ENCODE results near the gene SLC26A9. TPM values are rescaled to one million over a fixed set of nuclear protein-coding genes. Genes with fewer than 3 reads are reported as not detected.

The SLC26A9 gene
- total and polyA plus RNA-seq, 2 donors (not counting 1 experiment from before 2014, with no cell fraction given): not detected

GRCh38 chr1:205915354-205915990 lies 27.8 kb downstream of the SLC26A9 start:
- DNase-seq (ENCODE audit: low read depth in 2 of 2): no peak
- Histone ChIP-seq H4K20me1 (ENCODE audit: control insufficient read depth, extremely low read depth, insufficient read depth, low read length) (no peaks in the 10 kb centered on the region), H3K4me3 (replicated peaks in 1 of 4; ENCODE audit: control extremely low read depth in 1 of 4, insufficient read depth in 1 of 4, low read depth in 3 of 4, low read length in 4 of 4) (no peak overlapping the region), H3K4me1 (ENCODE audit: control insufficient read depth, extremely low read depth, insufficient read depth, low read length) (no peaks in the 10 kb centered on the region), H3K27me3 (ENCODE audit: control insufficient read depth, insufficient read depth, low read length) (no peaks in the 10 kb centered on the region), H3K9me3 (ENCODE audit: control insufficient read depth, insufficient read depth, low read depth, low read length) (no peaks in the 10 kb centered on the region), H2AFZ (ENCODE audit: low read length) (no peak overlapping the region), H3K27ac (ENCODE audit: insufficient read depth, low read length) (no peak overlapping the region), H3K9ac (ENCODE audit: insufficient read depth, low read length) (no peak overlapping the region), H3K4me2 (ENCODE audit: extremely low read depth, insufficient read depth, low read length) (no peak overlapping the region), H3K36me3 (ENCODE audit: control insufficient read depth, insufficient read depth, low read length) (no peaks in the 10 kb centered on the region), H3K79me2 (ENCODE audit: control insufficient read depth, insufficient read depth, low read length) (no peaks in the 10 kb centered on the region)
- TF ChIP-seq CTCF (conservative IDR thresholded peaks at IDR 0.05 in 1 of 2, IDR thresholded peaks at IDR 0.05 in 1 of 2; ENCODE audit: low read depth in 1 of 2, low read length in 2 of 2) (no peak), EZH2 (IDR thresholded peaks at IDR 0.05; ENCODE audit: low read length, missing control alignments) (no peak)

- Histone ChIP-seq H3K4me3 (replicated peaks in 1 of 4; ENCODE audit: control extremely low read depth in 1 of 4, insufficient read depth in 1 of 4, low read depth in 3 of 4, low read length in 4 of 4) (no peak overlapping the region), H3K9me3 (ENCODE audit: control insufficient read depth, insufficient read depth, low read depth, low read length) (no peaks in the 10 kb centered on the region), H3K9ac (ENCODE audit: insufficient read depth, low read length) (no peak overlapping the region), H4K20me1 (ENCODE audit: control insufficient read depth, extremely low read depth, insufficient read depth, low read length) (no peaks in the 10 kb centered on the region), H3K36me3 (ENCODE audit: control insufficient read depth, insufficient read depth, low read length) (no peaks in the 10 kb centered on the region), H2AFZ (ENCODE audit: low read length) (no peak overlapping the region), H3K27ac (ENCODE audit: insufficient read depth, low read length) (no peak overlapping the region), H3K4me1 (ENCODE audit: control insufficient read depth, extremely low read depth, insufficient read depth, low read length) (no peaks in the 10 kb centered on the region), H3K79me2 (ENCODE audit: control insufficient read depth, insufficient read depth, low read length) (no peaks in the 10 kb centered on the region), H3K27me3 (ENCODE audit: control insufficient read depth, insufficient read depth, low read length) (no peaks in the 10 kb centered on the region), H3K4me2 (ENCODE audit: extremely low read depth, insufficient read depth, low read length) (no peak overlapping the region)
- no peak for TF ChIP-seq EZH2 (IDR thresholded peaks at IDR 0.05; ENCODE audit: low read length, missing control alignments)
- TF ChIP-seq CTCF (conservative IDR thresholded peaks at IDR 0.05 in 1 of 2, IDR thresholded peaks at IDR 0.05 in 1 of 2; ENCODE audit: low read depth in 1 of 2, low read length in 2 of 2): no peak
- no peak for DNase-seq (ENCODE audit: low read depth in 2 of 2)
Observed at GRCh38 chr1:205914730-205915129, 28.5 kb downstream of the SLC26A9 start.

GRCh38 chr1:205914155-205914507 lies 29.1 kb downstream of the SLC26A9 start:
- TF ChIP-seq CTCF (conservative IDR thresholded peaks at IDR 0.05 in 1 of 2, IDR thresholded peaks at IDR 0.05 in 1 of 2; ENCODE audit: low read depth in 1 of 2, low read length in 2 of 2) (no peak), EZH2 (IDR thresholded peaks at IDR 0.05; ENCODE audit: low read length, missing control alignments) (no peak)
- no peaks in the 10 kb centered on the region for H4K20me1 ChIP-seq (ENCODE audit: control insufficient read depth, extremely low read depth, insufficient read depth, low read length)
- no peaks in the 10 kb centered on the region for H3K27me3 ChIP-seq (ENCODE audit: control insufficient read depth, insufficient read depth, low read length)
- no peak overlapping the region for H3K4me2 ChIP-seq (ENCODE audit: extremely low read depth, insufficient read depth, low read length)
- no peak for DNase-seq (ENCODE audit: low read depth in 2 of 2)
- H3K9me3 ChIP-seq (ENCODE audit: control insufficient read depth, insufficient read depth, low read depth, low read length): no peaks in the 10 kb centered on the region
- no peaks in the 10 kb centered on the region for H3K36me3 ChIP-seq (ENCODE audit: control insufficient read depth, insufficient read depth, low read length)
- no peak overlapping the region for H3K27ac ChIP-seq (ENCODE audit: insufficient read depth, low read length)
- H3K4me3 ChIP-seq (replicated peaks in 1 of 4; ENCODE audit: control extremely low read depth in 1 of 4, insufficient read depth in 1 of 4, low read depth in 3 of 4, low read length in 4 of 4): no peak overlapping the region
- H2AFZ ChIP-seq (ENCODE audit: low read length): no peak overlapping the region
- H3K79me2 ChIP-seq (ENCODE audit: control insufficient read depth, insufficient read depth, low read length): no peaks in the 10 kb centered on the region
- no peaks in the 10 kb centered on the region for H3K4me1 ChIP-seq (ENCODE audit: control insufficient read depth, extremely low read depth, insufficient read depth, low read length)
- H3K9ac ChIP-seq (ENCODE audit: insufficient read depth, low read length): no peak overlapping the region
